Measurements from ENCODE around the gene CADM4. TPM values are rescaled to one million over a fixed set of nuclear protein-coding genes. Genes with fewer than 3 reads are reported as not detected.
"Not testable (repeated sequence)": the region's sequence is repeated elsewhere in the genome, so short reads cannot be mapped to it uniquely, and the experiment has no call there.

Gene CADM4
- total RNA-seq, 3 donors from 2014 or later, result 2.1 to 20.8 (median 18.0) TPM

- Histone ChIP-seq H3K4me3 (no peak overlapping the region), H3K27ac (no peak overlapping the region), H3K36me3 (no peaks in the 10 kb centered on the region), H3K9me3 (no peaks in the 10 kb centered on the region), H3K27me3 (no peaks in the 10 kb centered on the region), H3K4me1 (no peaks in the 10 kb centered on the region)
- TF ChIP-seq POLR2A (IDR thresholded peaks at IDR 0.05), result no peak
- TF ChIP-seq CTCF (IDR thresholded peaks at IDR 0.05), result no peak
- TF ChIP-seq POLR2AphosphoS5 (IDR thresholded peaks at IDR 0.05), result no peak
- no peak for DNase-seq (ENCODE audit: low spot score in 2 of 2)
- intact Hi-C loops (cut with DNase I; ENCODE audit: low total_unique reads), result no loop called here
Measured at GRCh38 chr19:43682824-43683661, 43.4 kb upstream of the CADM4 start.

GRCh38 chr19:43682269-43682668 lies 42.6 kb upstream of the CADM4 start:
- H3K27ac ChIP-seq; H3K4me1 ChIP-seq; intact Hi-C loops (cut with DNase I; ENCODE audit: low total_unique reads); H3K36me3 ChIP-seq; H3K27me3 ChIP-seq; DNase-seq (ENCODE audit: low spot score in 2 of 2); H3K9me3 ChIP-seq; H3K4me3 ChIP-seq: not testable (repeated sequence)

DNA sequence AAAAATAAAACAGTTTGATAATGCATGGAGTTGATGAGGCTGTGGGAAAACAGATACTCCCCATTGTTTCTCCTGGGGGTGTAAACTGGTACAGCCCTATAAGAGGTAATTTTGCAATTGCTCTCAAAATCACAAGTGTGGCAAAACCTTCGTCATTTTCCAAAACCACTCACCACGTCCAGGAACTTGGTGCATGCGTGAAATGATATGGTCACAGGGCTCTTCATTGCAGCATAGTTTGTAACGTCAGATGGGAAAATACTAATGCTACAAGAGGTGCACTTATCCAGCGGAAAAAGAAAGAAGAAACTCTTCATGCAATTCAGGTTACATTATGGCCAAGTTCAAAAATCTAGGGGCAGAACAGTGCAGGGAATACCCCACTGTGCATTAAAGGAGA lies 42.2 kb upstream of the CADM4 start:
- no peaks in the 10 kb centered on the region for H3K36me3 ChIP-seq
- no peaks in the 10 kb centered on the region for H3K4me1 ChIP-seq
- intact Hi-C loops (cut with DNase I; ENCODE audit: low total_unique reads), result no loop called here
- no peaks in the 10 kb centered on the region for H3K27me3 ChIP-seq
- H3K9me3 ChIP-seq, result no peaks in the 10 kb centered on the region
- H3K4me3 ChIP-seq, result no peak overlapping the region
- H3K27ac ChIP-seq, result no peak overlapping the region
- DNase-seq (ENCODE audit: low spot score in 2 of 2), result no peak
- TF ChIP-seq POLR2AphosphoS5 (IDR thresholded peaks at IDR 0.05) (no peak), POLR2A (IDR thresholded peaks at IDR 0.05) (no peak), CTCF (IDR thresholded peaks at IDR 0.05) (no peak)

- Histone ChIP-seq H3K9me3 (no peaks in the 10 kb centered on the region), H3K27me3 (no peaks in the 10 kb centered on the region), H3K36me3 (no peaks in the 10 kb centered on the region), H3K27ac (no peak overlapping the region), H3K4me3 (no peak overlapping the region), H3K4me1 (no peaks in the 10 kb centered on the region)
- TF ChIP-seq POLR2AphosphoS5 (IDR thresholded peaks at IDR 0.05) (no peak), POLR2A (IDR thresholded peaks at IDR 0.05) (no peak), CTCF (IDR thresholded peaks at IDR 0.05) (no peak)
- intact Hi-C loops (cut with DNase I; ENCODE audit: low total_unique reads), result no loop called here
- DNase-seq (ENCODE audit: low spot score in 2 of 2), result no peak
Measured at GRCh38 chr19:43678512-43679261, 39.0 kb upstream of the CADM4 start.

DNA sequence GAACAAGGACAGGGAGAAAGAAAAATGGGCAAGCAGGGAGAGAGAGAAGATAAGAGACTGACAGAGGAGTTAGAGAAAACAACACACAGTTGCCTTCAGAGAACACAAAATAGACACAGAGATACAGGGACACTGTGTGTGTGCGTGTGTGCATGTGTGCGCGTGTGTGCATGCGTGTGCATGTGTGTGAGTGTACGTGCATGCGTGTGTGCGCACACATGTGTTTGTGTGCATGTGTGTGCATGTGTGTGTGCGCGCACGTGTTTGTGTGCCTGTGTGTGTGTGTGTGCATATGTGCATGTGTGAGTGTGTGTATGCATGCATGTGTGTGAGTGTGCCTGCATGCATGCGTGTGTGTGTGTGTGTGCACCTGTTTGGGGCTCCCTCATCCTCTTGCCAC lies 36.3 kb upstream of the CADM4 start:
- intact Hi-C loops (cut with DNase I; ENCODE audit: low total_unique reads), result no loop called here
- H3K4me3 ChIP-seq, result no peak overlapping the region
- H3K27me3 ChIP-seq, result no peaks in the 10 kb centered on the region
- H3K4me1 ChIP-seq, result no peaks in the 10 kb centered on the region
- DNase-seq (ENCODE audit: low spot score in 2 of 2), result no peak
- peak overlapping the region in 1 of 2 donors; percentile 84 for H3K27ac ChIP-seq
- H3K9me3 ChIP-seq, result no peaks in the 10 kb centered on the region
- no peaks in the 10 kb centered on the region for H3K36me3 ChIP-seq
- no peak for TF ChIP-seq POLR2AphosphoS5 (IDR thresholded peaks at IDR 0.05)
- TF ChIP-seq CTCF (IDR thresholded peaks at IDR 0.05), result no peak
- no peak for TF ChIP-seq POLR2A (IDR thresholded peaks at IDR 0.05)

Data from breast epithelium (tissue), 4 donors.